Stimulated activated CD8-positive, alpha-beta memory T cell treated with anti-CD3 and anti-CD28 coated beads, Interleukin-2, amount 100 ng/mL, for 1 hour (primary cell): Measurements from ENCODE around the gene COL9A2.
A peak's percentile ranks its signal among the peaks of the same experiment; 100 is the strongest.

Source experiments
- DNase-seq, 2 donors: peaks; one replicate each; pipeline ENCODE4 v3.0.0-alpha.2; 2020; ENCODE audit warnings: low read depth in 2 of 2

The COL9A2 gene

GRCh38 chr1:40257688-40258444, 59.2 kb downstream of the COL9A2 start, which contains the start of gene ZMPSTE24:
ZMPSTE24 (plus strand) TSS chr1:40258236; CDS start chr1:40258272, 36 bp downstream.
- peak; percentile 88 to 91 for DNase-seq

- DNase-seq: no peak
These were observed 59.8 kb downstream of the COL9A2 start for GRCh38 chr1:40257313-40257687.

GRCh38 chr1:40256401-40257084, 60.5 kb downstream of the COL9A2 start:
- DNase-seq: no peak

- DNase-seq: no peak
These were observed 61.9 kb downstream of the COL9A2 start for GRCh38 chr1:40255231-40255630.

- DNase-seq: no peak
These were observed 64.5 kb downstream of the COL9A2 start for GRCh38 chr1:40252601-40253000.

GRCh38 chr1:40251456-40251855, 65.6 kb downstream of the COL9A2 start:
- no peak for DNase-seq
